Measurements from ENCODE around the gene MEG3.
"Not testable (repeated sequence)": the region's sequence is repeated elsewhere in the genome, so short reads cannot be mapped to it uniquely, and the experiment has no call there.

GRCh38 chr14:100818923-100819322, 7.0 kb upstream of the MEG3 start:
- not testable (repeated sequence) for TF ChIP-seq CTCF (IDR thresholded peaks at IDR 0.05; ENCODE audit: poor library complexity, severe bottlenecking); POLR2AphosphoS5 (IDR thresholded peaks at IDR 0.05); EP300 (conservative IDR thresholded peaks at IDR 0.05; ENCODE audit: poor library complexity, severe bottlenecking); EZH2 (IDR thresholded peaks at IDR 0.05; ENCODE audit: borderline replicate concordance, insufficient read depth, low read length, poor library complexity, severe bottlenecking); MXI1 (conservative IDR thresholded peaks at IDR 0.05; ENCODE audit: poor library complexity, severe bottlenecking); TAF1 (IDR thresholded peaks at IDR 0.05; ENCODE audit: low read depth); REST (IDR thresholded peaks at IDR 0.05; ENCODE audit: borderline replicate concordance)

All from neural cell (in vitro differentiated cells).